ENCODE data around the gene MICAL3. TPM values are rescaled to one million over a fixed set of nuclear protein-coding genes. Genes with fewer than 3 reads are reported as not detected.
"Not testable (repeated sequence)": the region's sequence is repeated elsewhere in the genome, so short reads cannot be mapped to it uniquely, and the experiment has no call there.

MICAL3 gene
- total RNA-seq, 1 experiment from 2014 or later = 23.7 TPM

DNA sequence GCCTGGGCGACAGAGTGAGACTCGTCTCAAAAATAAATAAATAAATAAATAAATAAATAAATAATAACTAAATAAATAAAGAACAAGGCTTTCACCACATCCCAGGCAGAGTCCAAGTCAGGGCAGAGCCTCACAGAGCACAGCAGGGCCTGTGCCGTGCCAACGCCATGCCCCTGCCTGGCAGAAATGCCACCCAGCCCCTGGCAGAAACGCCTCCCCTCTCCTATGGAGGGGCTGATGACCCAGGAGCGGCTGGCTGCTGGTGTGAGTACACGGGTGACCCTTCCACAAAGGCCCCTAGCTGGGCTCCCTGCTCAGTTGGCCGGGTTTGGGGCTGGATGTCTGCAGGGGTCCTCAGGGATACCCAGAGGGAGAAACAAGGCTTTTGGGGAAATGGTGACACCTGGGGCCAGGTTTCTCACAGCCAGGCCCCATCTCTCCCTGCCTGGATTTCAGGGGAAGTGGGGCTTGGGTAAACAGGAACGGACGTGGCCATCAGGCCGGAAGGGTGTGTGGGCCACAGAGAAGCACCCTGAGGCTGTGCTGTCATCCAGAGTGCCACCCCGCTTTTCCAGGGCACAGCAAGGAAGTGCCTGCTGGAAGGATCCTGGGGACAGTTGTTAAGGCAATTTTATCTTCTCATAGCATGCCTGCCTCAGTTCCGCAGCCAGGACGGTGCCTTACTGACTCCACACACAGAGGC, 255.2 kb downstream of the MICAL3 start:
- Histone ChIP-seq H2AFZ (ENCODE audit: low read length) (no peak overlapping the region), H3K79me2 (ENCODE audit: low read length) (peaks cover 63% of the 10 kb centered on the region), H4K20me1 (ENCODE audit: low read length) (0 out of 2 replicates have a peak, but pooled peaks cover 4% of the 10 kb centered on the region), H3K36me3 (ENCODE audit: low read depth, low read length) (no peaks in the 10 kb centered on the region), H3K4me3 (ENCODE audit: low read length) (no peak overlapping the region), H3K9me3 (ENCODE audit: low read length) (no peaks in the 10 kb centered on the region), H3K9ac (ENCODE audit: low read length) (no peak overlapping the region), H3K9me2 (replicated peaks; ENCODE audit: low read length) (no peaks in the 10 kb centered on the region), H3K4me2 (ENCODE audit: low read length) (no peak overlapping the region), H3K27ac (ENCODE audit: low read length) (no peak overlapping the region), H3K27me3 (ENCODE audit: low read length) (no peaks in the 10 kb centered on the region), H3K4me1 (ENCODE audit: insufficient read depth, low read length) (peaks cover 19% of the 10 kb centered on the region), H3F3A (ENCODE audit: low read length, unreplicated experiment) (no peaks in the 10 kb centered on the region)
- ChIA-PET CTCF (no interaction called here), POLR2A (ENCODE audit: unreplicated experiment) (no interaction called here)
- no TSS peak for BruUV-seq (replicated peaks)
- no peak for TF ChIP-seq EZH2phosphoT487 (IDR thresholded peaks at IDR 0.05; ENCODE audit: borderline replicate concordance, low read length)
- TF ChIP-seq EZH2 (IDR thresholded peaks at IDR 0.05; ENCODE audit: low read length, unreplicated experiment) = no peak
- TF ChIP-seq, protein P1, sequence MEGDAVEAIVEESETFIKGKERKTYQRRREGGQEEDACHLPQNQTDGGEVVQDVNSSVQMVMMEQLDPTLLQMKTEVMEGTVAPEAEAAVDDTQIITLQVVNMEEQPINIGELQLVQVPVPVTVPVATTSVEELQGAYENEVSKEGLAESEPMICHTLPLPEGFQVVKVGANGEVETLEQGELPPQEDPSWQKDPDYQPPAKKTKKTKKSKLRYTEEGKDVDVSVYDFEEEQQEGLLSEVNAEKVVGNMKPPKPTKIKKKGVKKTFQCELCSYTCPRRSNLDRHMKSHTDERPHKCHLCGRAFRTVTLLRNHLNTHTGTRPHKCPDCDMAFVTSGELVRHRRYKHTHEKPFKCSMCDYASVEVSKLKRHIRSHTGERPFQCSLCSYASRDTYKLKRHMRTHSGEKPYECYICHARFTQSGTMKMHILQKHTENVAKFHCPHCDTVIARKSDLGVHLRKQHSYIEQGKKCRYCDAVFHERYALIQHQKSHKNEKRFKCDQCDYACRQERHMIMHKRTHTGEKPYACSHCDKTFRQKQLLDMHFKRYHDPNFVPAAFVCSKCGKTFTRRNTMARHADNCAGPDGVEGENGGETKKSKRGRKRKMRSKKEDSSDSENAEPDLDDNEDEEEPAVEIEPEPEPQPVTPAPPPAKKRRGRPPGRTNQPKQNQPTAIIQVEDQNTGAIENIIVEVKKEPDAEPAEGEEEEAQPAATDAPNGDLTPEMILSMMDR (conservative IDR thresholded peaks at IDR 0.05; ENCODE audit: low read depth, low read length) = no peak
- ATAC-seq (no peak), DNase-seq (no peak)
- intact Hi-C loops (cut with micrococcal nuclease) = no loop called here

DNA sequence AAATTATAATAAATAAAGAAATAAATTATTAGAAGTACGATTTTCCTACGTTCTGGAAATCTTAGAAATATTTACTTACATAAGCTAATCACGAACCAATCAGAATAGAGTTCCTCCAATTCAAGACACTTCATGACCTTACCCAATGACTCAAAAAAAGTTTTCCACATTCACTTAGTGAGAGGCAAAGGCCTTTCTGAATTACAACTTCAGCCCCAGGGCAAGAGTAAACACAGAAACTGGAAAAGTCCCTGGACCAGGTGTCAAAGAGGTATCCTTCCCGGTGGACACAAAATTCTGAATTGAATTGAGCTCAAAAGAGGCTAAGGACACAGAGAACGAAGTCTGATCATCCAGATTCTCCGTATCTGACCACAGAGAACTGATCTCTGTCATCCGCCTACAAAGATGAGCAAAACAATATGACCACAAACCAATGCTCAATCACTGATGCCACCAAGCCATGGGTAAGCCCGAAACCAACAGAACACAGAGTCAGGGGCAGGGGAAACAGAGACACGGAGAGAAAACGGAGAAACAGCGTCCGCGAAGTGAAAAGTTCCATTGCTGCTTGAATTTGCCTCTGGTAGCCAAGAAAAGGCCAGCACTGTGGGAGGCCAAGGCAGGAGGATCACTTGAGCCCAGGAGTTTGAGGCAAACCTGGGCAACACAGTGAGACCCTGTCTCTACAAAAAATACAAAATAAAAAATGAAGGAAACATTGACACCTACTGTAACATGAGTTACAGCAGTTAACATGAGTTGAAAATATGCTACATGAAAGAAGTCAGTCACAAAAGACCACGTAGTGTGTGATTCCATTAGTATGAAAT, 256.9 kb downstream of the MICAL3 start:
- H3K27me3 ChIP-seq (ENCODE audit: low read length) = no peaks in the 10 kb centered on the region
- no peak overlapping the region for H2AFZ ChIP-seq (ENCODE audit: low read length)
- H3F3A ChIP-seq (ENCODE audit: low read length, unreplicated experiment) = no peaks in the 10 kb centered on the region
- H3K4me2 ChIP-seq (ENCODE audit: low read length) = no peak overlapping the region
- intact Hi-C loops (cut with micrococcal nuclease) = no loop called here
- no peak overlapping the region for H3K27ac ChIP-seq (ENCODE audit: low read length)
- BruUV-seq (replicated peaks) = no TSS peak
- H4K20me1 ChIP-seq (ENCODE audit: low read length) = 0 out of 2 replicates have a peak, but pooled peaks cover 4% of the 10 kb centered on the region
- no peak overlapping the region for H3K9ac ChIP-seq (ENCODE audit: low read length)
- H3K4me1 ChIP-seq (ENCODE audit: insufficient read depth, low read length) = peaks cover 7% of the 10 kb centered on the region
- H3K79me2 ChIP-seq (ENCODE audit: low read length) = peaks cover 50% of the 10 kb centered on the region
- H3K36me3 ChIP-seq (ENCODE audit: low read depth, low read length) = no peaks in the 10 kb centered on the region
- H3K9me2 ChIP-seq (replicated peaks; ENCODE audit: low read length) = no peaks in the 10 kb centered on the region
- no peak for ATAC-seq
- ChIA-PET CTCF (no interaction called here), POLR2A (ENCODE audit: unreplicated experiment) (no interaction called here)
- H3K4me3 ChIP-seq (ENCODE audit: low read length) = no peak overlapping the region
- TF ChIP-seq, protein P1 (conservative IDR thresholded peaks at IDR 0.05; ENCODE audit: low read depth, low read length) = no peak
- no peak for TF ChIP-seq EZH2phosphoT487 (IDR thresholded peaks at IDR 0.05; ENCODE audit: borderline replicate concordance, low read length)
- no peak for DNase-seq
- no peaks in the 10 kb centered on the region for H3K9me3 ChIP-seq (ENCODE audit: low read length)

DNA sequence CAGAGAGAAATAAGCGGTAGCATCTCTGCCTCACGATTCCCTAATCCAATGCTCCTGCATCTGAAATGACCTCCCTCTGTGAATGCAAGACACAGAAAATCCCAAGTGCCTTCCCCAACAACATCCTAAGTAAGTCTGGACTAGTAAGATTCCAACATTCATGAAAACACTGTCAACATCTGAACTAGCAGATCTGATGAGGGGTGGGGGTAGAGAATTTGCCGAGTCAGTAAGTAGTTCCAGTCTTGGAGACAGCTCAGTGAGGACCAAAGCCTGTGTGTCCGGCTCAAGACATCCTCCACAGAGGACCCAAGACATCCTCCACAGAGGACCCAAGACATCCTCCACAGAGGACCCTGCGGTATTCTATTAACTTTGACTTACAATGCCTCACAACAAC, 259.5 kb downstream of the MICAL3 start:
- H3K4me1 ChIP-seq (ENCODE audit: insufficient read depth, low read length); POLR2A ChIA-PET (ENCODE audit: unreplicated experiment); H3K27me3 ChIP-seq (ENCODE audit: low read length); H3K9me3 ChIP-seq (ENCODE audit: low read length); H2AFZ ChIP-seq (ENCODE audit: low read length); H3K4me3 ChIP-seq (ENCODE audit: low read length); H3K36me3 ChIP-seq (ENCODE audit: low read depth, low read length); H4K20me1 ChIP-seq (ENCODE audit: low read length); H3K9me2 ChIP-seq (replicated peaks; ENCODE audit: low read length); intact Hi-C loops (cut with micrococcal nuclease); H3K4me2 ChIP-seq (ENCODE audit: low read length); H3K9ac ChIP-seq (ENCODE audit: low read length); ATAC-seq; DNase-seq; H3F3A ChIP-seq (ENCODE audit: low read length, unreplicated experiment); H3K27ac ChIP-seq (ENCODE audit: low read length); BruUV-seq (replicated peaks): not testable (repeated sequence)
- H3K79me2 ChIP-seq (ENCODE audit: low read length) = peaks cover 30% of the 10 kb centered on the region
- CTCF ChIA-PET = interaction anchor here (1.6 kb wide), 1 partner anchor 22 kb away, joined by 3 read pairs; no protein-coding TSS in a partner anchor
